Fibroblast of lung (primary cell): Measurements from ENCODE around the gene UGP2. TPM values are rescaled to one million over a fixed set of nuclear protein-coding genes. Genes with fewer than 3 reads are reported as not detected.
"Not testable (repeated sequence)": the region's sequence is repeated elsewhere in the genome, so short reads cannot be mapped to it uniquely, and the experiment has no call there.

ENCODE experiments used
- DNase-seq, 2 donors: peaks; one replicate each; pipeline versions ENCODE4 v3.0.0 to v3.0.0-alpha.2; 2010; ENCODE audit warnings: low read depth in 2 of 2
- H2AFZ ChIP-seq: 2 replicates; pipeline ENCODE4 v1.5.1; 2012; ENCODE audit warnings: low read length, control low read depth, inconsistent platforms
- H3K27ac ChIP-seq: 2 replicates; pipeline ENCODE4 v1.5.1; 2011; ENCODE audit warnings: low read length, control low read depth; ENCODE audit not compliant: insufficient read depth
- H3K27me3 ChIP-seq: 2 replicates; pipeline ENCODE4 v1.5.1; 2011; ENCODE audit warnings: mild to moderate bottlenecking, low read length; ENCODE audit not compliant: control insufficient read depth, insufficient read depth
- H3K36me3 ChIP-seq: 2 replicates; pipeline ENCODE4 v1.5.1; 2011; ENCODE audit warnings: low read length; ENCODE audit not compliant: control insufficient read depth, insufficient read depth
- H3K4me1 ChIP-seq: 2 replicates; pipeline ENCODE4 v1.5.1; 2011; ENCODE audit warnings: low read length; ENCODE audit not compliant: control insufficient read depth, insufficient read depth; ENCODE audit errors: extremely low read depth
- H3K4me2 ChIP-seq: 2 replicates; pipeline ENCODE4 v1.5.1; 2011; ENCODE audit warnings: low read length, control low read depth; ENCODE audit not compliant: insufficient read depth; ENCODE audit errors: extremely low read depth
- H3K4me3 ChIP-seq, 4 experiments: fragments of 200-600 bp in 1 of 4; sonication (generic) in 1 of 4; replicated peaks in 1 of 4; 2 replicates each; pipeline ENCODE4 v1.5.1; 2011 to 2016; ENCODE audit warnings: low read length in 4 of 4, low read depth in 3 of 4, mild to moderate bottlenecking in 3 of 4, control low read depth in 2 of 4, inconsistent platforms in 1 of 4, mixed read lengths in 1 of 4; ENCODE audit not compliant: insufficient read depth in 1 of 4; ENCODE audit errors: control extremely low read depth in 1 of 4
- H3K79me2 ChIP-seq: 2 replicates; pipeline ENCODE4 v1.5.1; 2012; ENCODE audit warnings: mild to moderate bottlenecking, low read length, inconsistent platforms; ENCODE audit not compliant: control insufficient read depth, insufficient read depth
- H3K9ac ChIP-seq: 2 replicates; pipeline ENCODE4 v1.5.1; 2011; ENCODE audit warnings: mild to moderate bottlenecking, low read length, control low read depth; ENCODE audit not compliant: insufficient read depth
- H3K9me3 ChIP-seq: 2 replicates; pipeline ENCODE4 v1.5.1; 2012; ENCODE audit warnings: low read depth, low read length; ENCODE audit not compliant: control insufficient read depth, insufficient read depth
- H4K20me1 ChIP-seq: 2 replicates; pipeline ENCODE4 v1.5.1; 2011; ENCODE audit warnings: low read length; ENCODE audit not compliant: control insufficient read depth, insufficient read depth; ENCODE audit errors: extremely low read depth
- EZH2 ChIP-seq: IDR thresholded peaks from 2 replicates; pipeline ENCODE4 v1.5.1; 2012; ENCODE audit warnings: low read length, control low read depth, mild to moderate bottlenecking; ENCODE audit errors: missing control alignments
- polyA plus RNA-seq, 2 donors: library from polyadenylated mRNA; depleted of rRNA in 1 of 2; stranded (reverse) in 1 of 2; unstranded in 1 of 2; fragments of >200 nt; gene quantifications; 2 replicates each; pipeline ENCODE4 v1.2.1, GENCODE V29; 2011 to 2012; ENCODE audit warnings: missing spikeins in 1 of 2
- total RNA-seq: library from RNA; depleted of rRNA; stranded (reverse); fragments of >200 nt; gene quantifications from 2 replicates; pipeline ENCODE4 v1.2.1, GENCODE V29; 2014
- TF ChIP-seq, protein P1 (sequence below), 2 donors: IDR thresholded peaks in 1 of 2; conservative IDR thresholded peaks in 1 of 2; 1 replicate in 1 of 2; 2 replicates in 1 of 2; pipeline ENCODE4 v1.5.1; 2011 to 2012; ENCODE audit warnings: low read length in 2 of 2, control low read depth in 1 of 2, inconsistent platforms in 1 of 2, low read depth in 1 of 2, mild to moderate bottlenecking in 1 of 2

The UGP2 gene
- total and polyA plus RNA-seq, 2 donors (not counting 1 experiment from before 2014, with no cell fraction given) = 77.8 to 180 TPM

DNA sequence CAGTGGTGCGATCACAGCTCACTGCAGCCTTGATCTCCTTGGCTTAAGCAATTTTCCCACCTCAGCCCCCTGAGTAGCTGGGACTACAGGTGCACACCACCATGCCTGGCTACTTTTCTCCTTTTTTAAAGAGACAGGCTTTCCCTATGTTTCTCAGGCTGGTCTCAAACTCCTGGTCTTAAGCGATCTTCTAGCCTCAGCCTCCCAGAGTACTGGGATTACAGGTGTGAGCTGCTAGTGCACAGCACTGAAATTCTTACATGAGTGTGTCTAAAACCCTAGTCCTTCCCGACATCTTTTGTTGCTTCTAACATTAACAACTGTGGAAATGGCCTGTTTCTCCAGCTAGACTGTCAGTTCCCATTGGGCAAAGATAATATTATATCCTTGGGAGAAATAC, 2.9 kb downstream of the UGP2 start:
- Histone ChIP-seq H3K9ac (no peak overlapping the region), H3K4me3 (peak overlapping the region in 1 of 4 experiments; percentile 22), H3K4me2 (peak overlapping the region; percentile 85), H2AFZ (no peak overlapping the region), H3K79me2 (peaks cover 72% of the 10 kb centered on the region), H3K27me3 (no peaks in the 10 kb centered on the region), H3K4me1 (peaks cover 4% of the 10 kb centered on the region), H3K36me3 (no peaks in the 10 kb centered on the region), H3K27ac (no peak overlapping the region), H4K20me1 (no peaks in the 10 kb centered on the region), H3K9me3 (no peaks in the 10 kb centered on the region)
- no peak for TF ChIP-seq EZH2
- TF ChIP-seq, protein P1, sequence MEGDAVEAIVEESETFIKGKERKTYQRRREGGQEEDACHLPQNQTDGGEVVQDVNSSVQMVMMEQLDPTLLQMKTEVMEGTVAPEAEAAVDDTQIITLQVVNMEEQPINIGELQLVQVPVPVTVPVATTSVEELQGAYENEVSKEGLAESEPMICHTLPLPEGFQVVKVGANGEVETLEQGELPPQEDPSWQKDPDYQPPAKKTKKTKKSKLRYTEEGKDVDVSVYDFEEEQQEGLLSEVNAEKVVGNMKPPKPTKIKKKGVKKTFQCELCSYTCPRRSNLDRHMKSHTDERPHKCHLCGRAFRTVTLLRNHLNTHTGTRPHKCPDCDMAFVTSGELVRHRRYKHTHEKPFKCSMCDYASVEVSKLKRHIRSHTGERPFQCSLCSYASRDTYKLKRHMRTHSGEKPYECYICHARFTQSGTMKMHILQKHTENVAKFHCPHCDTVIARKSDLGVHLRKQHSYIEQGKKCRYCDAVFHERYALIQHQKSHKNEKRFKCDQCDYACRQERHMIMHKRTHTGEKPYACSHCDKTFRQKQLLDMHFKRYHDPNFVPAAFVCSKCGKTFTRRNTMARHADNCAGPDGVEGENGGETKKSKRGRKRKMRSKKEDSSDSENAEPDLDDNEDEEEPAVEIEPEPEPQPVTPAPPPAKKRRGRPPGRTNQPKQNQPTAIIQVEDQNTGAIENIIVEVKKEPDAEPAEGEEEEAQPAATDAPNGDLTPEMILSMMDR (conservative IDR thresholded peaks at IDR 0.05 in 1 of 2, IDR thresholded peaks at IDR 0.05 in 1 of 2; ENCODE audit: low read depth in 1 of 2, low read length in 2 of 2) = no peak
- no peak for DNase-seq

DNA sequence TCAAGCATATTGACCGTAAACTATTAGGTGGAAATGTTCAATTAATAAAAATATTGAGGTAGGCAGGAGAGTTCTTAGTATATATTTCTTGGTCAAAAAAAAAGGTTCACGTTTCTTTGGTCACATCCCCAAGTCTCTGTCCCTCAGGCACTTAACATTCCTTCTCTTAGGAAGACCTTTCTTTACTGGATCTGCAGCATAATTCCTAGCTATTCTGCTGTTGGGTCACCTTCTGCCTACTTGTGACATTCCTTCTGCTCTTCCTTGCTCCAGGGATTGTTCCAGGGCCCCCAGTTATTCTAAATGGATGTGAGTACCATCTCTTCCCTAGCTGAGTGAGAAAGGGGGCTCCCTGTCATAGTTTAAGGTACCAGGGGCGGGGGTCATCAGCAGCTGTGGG, 4.2 kb downstream of the UGP2 start:
- no peak overlapping the region for H3K9ac ChIP-seq
- no peaks in the 10 kb centered on the region for H3K9me3 ChIP-seq
- H3K4me3 ChIP-seq = no peak overlapping the region
- peaks cover 5% of the 10 kb centered on the region for H3K4me1 ChIP-seq
- H2AFZ ChIP-seq = no peak overlapping the region
- no peak overlapping the region for H3K27ac ChIP-seq
- no peak for DNase-seq
- TF ChIP-seq EZH2 = no peak
- TF ChIP-seq, protein P1 (conservative IDR thresholded peaks at IDR 0.05 in 1 of 2, IDR thresholded peaks at IDR 0.05 in 1 of 2; ENCODE audit: low read depth in 1 of 2, low read length in 2 of 2) = no peak
- H3K4me2 ChIP-seq = no peak overlapping the region
- H4K20me1 ChIP-seq = peaks cover 3% of the 10 kb centered on the region
- H3K36me3 ChIP-seq = no peaks in the 10 kb centered on the region
- H3K79me2 ChIP-seq = peaks cover 84% of the 10 kb centered on the region
- H3K27me3 ChIP-seq = no peaks in the 10 kb centered on the region

DNA sequence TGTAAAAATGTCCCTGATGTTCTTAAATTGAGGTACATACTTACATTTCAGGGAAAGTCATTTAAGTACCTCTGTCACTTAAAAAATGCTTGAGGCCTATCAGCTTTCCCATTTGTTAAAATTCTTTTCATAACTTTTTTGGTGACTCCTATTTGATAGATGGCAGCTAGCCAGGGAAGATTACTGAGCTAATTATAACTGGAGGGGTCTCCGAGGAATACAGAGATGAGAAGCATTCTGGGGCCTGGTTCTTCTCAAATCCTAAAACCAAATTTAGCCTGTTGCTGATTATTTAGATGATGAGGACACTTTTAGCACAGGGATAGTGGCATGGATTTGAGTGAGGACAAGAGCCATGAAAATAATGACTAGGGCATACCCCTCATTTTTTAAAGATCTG, 4.8 kb downstream of the UGP2 start:
- Histone ChIP-seq H3K27ac (no peak overlapping the region), H3K27me3 (no peaks in the 10 kb centered on the region), H3K9ac (no peak overlapping the region), H3K36me3 (no peaks in the 10 kb centered on the region), H3K4me2 (no peak overlapping the region), H3K79me2 (peaks cover 90% of the 10 kb centered on the region), H3K9me3 (no peaks in the 10 kb centered on the region), H3K4me3 (no peak overlapping the region), H4K20me1 (peaks cover 3% of the 10 kb centered on the region), H3K4me1 (peaks cover 5% of the 10 kb centered on the region), H2AFZ (no peak overlapping the region)
- TF ChIP-seq, protein P1 (conservative IDR thresholded peaks at IDR 0.05 in 1 of 2, IDR thresholded peaks at IDR 0.05 in 1 of 2; ENCODE audit: low read depth in 1 of 2, low read length in 2 of 2) = no peak
- TF ChIP-seq EZH2 = no peak
- DNase-seq = no peak

DNA sequence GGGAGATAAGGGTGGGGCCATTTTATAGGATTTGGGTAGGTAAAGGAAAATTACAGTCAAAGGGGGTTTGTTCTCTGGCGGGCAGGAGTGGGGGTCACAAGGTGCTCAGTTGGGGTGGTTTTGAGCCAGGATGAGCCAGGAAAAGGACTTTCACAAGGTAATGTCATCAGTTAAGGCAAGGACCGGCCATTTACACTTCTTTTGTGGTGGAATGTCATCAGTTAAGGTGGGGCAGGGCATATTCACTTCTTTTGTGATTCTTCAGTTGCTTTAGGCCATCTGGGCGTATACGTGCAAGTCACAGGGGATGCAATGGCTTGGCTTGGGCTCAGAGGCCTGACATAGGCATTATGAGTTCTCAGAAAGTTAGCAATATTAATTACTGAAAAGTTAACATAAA, 5.9 kb downstream of the UGP2 start:
- H3K4me1 ChIP-seq, H3K9me3 ChIP-seq, H4K20me1 ChIP-seq, H2AFZ ChIP-seq, DNase-seq, H3K27ac ChIP-seq, H3K36me3 ChIP-seq, H3K9ac ChIP-seq, H3K27me3 ChIP-seq, H3K4me2 ChIP-seq, H3K4me3 ChIP-seq: not testable (repeated sequence)
- H3K79me2 ChIP-seq = peaks cover 95% of the 10 kb centered on the region
